HL-60 (cell line): ENCODE data around the gene PRDM15.

Experiments
- DNase-seq, 2 experiments: peaks; one replicate each; pipeline ENCODE4 v3.0.0-alpha.2; 2010 to 2020; ENCODE audit warnings: low read depth in 1 of 2, low spot score in 1 of 2
- H3K27ac ChIP-seq: fragments of 250-450 bp; sonication (Bioruptor Pico); replicated peaks from 2 replicates; pipeline ENCODE4 v1.5.1; 2020; ENCODE audit warnings: mild to moderate bottlenecking, moderate library complexity
- H3K27me3 ChIP-seq: fragments of 250-450 bp; sonication (Bioruptor Pico); 2 replicates; pipeline ENCODE4 v1.5.1; 2021; ENCODE audit warnings: mild to moderate bottlenecking, moderate library complexity; ENCODE audit not compliant: insufficient read depth, poor library complexity, severe bottlenecking
- H3K4me3 ChIP-seq: replicated peaks from 2 replicates; pipeline ENCODE4 v1.5.1; 2011; ENCODE audit warnings: mild to moderate bottlenecking, control low read depth, low read length; ENCODE audit not compliant: insufficient read depth
- GABPA ChIP-seq: IDR thresholded peaks from 2 replicates; pipeline ENCODE4 v1.6.1; 2012; ENCODE audit warnings: low read depth
- POLR2AphosphoS5 ChIP-seq: IDR thresholded peaks from 2 replicates; pipeline ENCODE4 v1.6.1; 2012; ENCODE audit warnings: low read depth
- SPI1 ChIP-seq: IDR thresholded peaks from 2 replicates; pipeline ENCODE4 v1.6.1; 2012; ENCODE audit warnings: low read depth, mild to moderate bottlenecking, borderline replicate concordance
- TF ChIP-seq, protein P1 (sequence below): IDR thresholded peaks from one replicate; pipeline ENCODE4 v1.5.1; 2011; ENCODE audit warnings: low read length, control low read depth, inconsistent platforms; ENCODE audit not compliant: insufficient read depth
- TF ChIP-seq, protein P2 (sequence below): IDR thresholded peaks from 2 replicates; pipeline ENCODE4 v1.6.1; 2012; ENCODE audit warnings: low read depth; ENCODE audit not compliant: insufficient replicate concordance

The PRDM15 gene

GRCh38 chr21:41881051-41881450 lies 1.9 kb upstream of the PRDM15 start:
- DNase-seq: no peak
- Histone ChIP-seq H3K27ac (no peak overlapping the region), H3K4me3 (no peak overlapping the region), H3K27me3 (no peaks in the 10 kb centered on the region)
- TF ChIP-seq, protein P1, sequence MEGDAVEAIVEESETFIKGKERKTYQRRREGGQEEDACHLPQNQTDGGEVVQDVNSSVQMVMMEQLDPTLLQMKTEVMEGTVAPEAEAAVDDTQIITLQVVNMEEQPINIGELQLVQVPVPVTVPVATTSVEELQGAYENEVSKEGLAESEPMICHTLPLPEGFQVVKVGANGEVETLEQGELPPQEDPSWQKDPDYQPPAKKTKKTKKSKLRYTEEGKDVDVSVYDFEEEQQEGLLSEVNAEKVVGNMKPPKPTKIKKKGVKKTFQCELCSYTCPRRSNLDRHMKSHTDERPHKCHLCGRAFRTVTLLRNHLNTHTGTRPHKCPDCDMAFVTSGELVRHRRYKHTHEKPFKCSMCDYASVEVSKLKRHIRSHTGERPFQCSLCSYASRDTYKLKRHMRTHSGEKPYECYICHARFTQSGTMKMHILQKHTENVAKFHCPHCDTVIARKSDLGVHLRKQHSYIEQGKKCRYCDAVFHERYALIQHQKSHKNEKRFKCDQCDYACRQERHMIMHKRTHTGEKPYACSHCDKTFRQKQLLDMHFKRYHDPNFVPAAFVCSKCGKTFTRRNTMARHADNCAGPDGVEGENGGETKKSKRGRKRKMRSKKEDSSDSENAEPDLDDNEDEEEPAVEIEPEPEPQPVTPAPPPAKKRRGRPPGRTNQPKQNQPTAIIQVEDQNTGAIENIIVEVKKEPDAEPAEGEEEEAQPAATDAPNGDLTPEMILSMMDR: no peak
- no peak for TF ChIP-seq GABPA
- no peak for TF ChIP-seq POLR2AphosphoS5
- TF ChIP-seq SPI1: no peak
- TF ChIP-seq, protein P2, sequence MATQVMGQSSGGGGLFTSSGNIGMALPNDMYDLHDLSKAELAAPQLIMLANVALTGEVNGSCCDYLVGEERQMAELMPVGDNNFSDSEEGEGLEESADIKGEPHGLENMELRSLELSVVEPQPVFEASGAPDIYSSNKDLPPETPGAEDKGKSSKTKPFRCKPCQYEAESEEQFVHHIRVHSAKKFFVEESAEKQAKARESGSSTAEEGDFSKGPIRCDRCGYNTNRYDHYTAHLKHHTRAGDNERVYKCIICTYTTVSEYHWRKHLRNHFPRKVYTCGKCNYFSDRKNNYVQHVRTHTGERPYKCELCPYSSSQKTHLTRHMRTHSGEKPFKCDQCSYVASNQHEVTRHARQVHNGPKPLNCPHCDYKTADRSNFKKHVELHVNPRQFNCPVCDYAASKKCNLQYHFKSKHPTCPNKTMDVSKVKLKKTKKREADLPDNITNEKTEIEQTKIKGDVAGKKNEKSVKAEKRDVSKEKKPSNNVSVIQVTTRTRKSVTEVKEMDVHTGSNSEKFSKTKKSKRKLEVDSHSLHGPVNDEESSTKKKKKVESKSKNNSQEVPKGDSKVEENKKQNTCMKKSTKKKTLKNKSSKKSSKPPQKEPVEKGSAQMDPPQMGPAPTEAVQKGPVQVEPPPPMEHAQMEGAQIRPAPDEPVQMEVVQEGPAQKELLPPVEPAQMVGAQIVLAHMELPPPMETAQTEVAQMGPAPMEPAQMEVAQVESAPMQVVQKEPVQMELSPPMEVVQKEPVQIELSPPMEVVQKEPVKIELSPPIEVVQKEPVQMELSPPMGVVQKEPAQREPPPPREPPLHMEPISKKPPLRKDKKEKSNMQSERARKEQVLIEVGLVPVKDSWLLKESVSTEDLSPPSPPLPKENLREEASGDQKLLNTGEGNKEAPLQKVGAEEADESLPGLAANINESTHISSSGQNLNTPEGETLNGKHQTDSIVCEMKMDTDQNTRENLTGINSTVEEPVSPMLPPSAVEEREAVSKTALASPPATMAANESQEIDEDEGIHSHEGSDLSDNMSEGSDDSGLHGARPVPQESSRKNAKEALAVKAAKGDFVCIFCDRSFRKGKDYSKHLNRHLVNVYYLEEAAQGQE: no peak

GRCh38 chr21:41880153-41880552 lies 1.0 kb upstream of the PRDM15 start:
- Histone ChIP-seq H3K4me3 (peak overlapping the region; percentile 47; the same call in 1 of the 2 replicates), H3K27ac (peak overlapping the region; percentile 98), H3K27me3 (no peaks in the 10 kb centered on the region)
- TF ChIP-seq, protein P2: no peak
- TF ChIP-seq GABPA (no peak), SPI1 (no peak), POLR2AphosphoS5 (no peak)
- TF ChIP-seq, protein P1: no peak
- no peak for DNase-seq

- Histone ChIP-seq H3K4me3 (peak overlapping the region; percentile 79), H3K27me3 (no peaks in the 10 kb centered on the region), H3K27ac (peak overlapping the region; percentile 90)
- DNase-seq: peak; percentile 38 to 79
- TF ChIP-seq GABPA (no peak), SPI1 (no peak), POLR2AphosphoS5 (no peak)
- TF ChIP-seq, protein P1: no peak
- TF ChIP-seq, protein P2: no peak
Observed at GRCh38 chr21:41878831-41879189, 334 bp downstream of the PRDM15 start.
